ENCODE results near the gene CLDN20. TPM values are rescaled to one million over a fixed set of nuclear protein-coding genes. Genes with fewer than 3 reads are reported as not detected.
"Not testable (repeated sequence)": the region's sequence is repeated elsewhere in the genome, so short reads cannot be mapped to it uniquely, and the experiment has no call there.

Gene CLDN20
- total RNA-seq, 1 donor from 2014 or later: not detected

GRCh38 chr6:155227046-155227445 lies 36.8 kb upstream of the CLDN20 start:
- no peak for DNase-seq (ENCODE audit: low spot score, unreplicated experiment)
- TF ChIP-seq CTCF (IDR thresholded peaks at IDR 0.05; ENCODE audit: unreplicated experiment): no peak
- H3K27ac Mint-ChIP-seq: no peak overlapping the region
- peaks cover 1% of the 10 kb centered on the region for H3K36me3 Mint-ChIP-seq (ENCODE audit: insufficient read depth)
- H3K9me3 Mint-ChIP-seq (ENCODE audit: low read depth): peaks cover 4% of the 10 kb centered on the region
- H3K4me1 Mint-ChIP-seq (ENCODE audit: low read depth): peaks cover 21% of the 10 kb centered on the region
- H3K27me3 Mint-ChIP-seq: no peaks in the 10 kb centered on the region
- H3K4me3 Mint-ChIP-seq (ENCODE audit: low read depth): no peak overlapping the region

DNA sequence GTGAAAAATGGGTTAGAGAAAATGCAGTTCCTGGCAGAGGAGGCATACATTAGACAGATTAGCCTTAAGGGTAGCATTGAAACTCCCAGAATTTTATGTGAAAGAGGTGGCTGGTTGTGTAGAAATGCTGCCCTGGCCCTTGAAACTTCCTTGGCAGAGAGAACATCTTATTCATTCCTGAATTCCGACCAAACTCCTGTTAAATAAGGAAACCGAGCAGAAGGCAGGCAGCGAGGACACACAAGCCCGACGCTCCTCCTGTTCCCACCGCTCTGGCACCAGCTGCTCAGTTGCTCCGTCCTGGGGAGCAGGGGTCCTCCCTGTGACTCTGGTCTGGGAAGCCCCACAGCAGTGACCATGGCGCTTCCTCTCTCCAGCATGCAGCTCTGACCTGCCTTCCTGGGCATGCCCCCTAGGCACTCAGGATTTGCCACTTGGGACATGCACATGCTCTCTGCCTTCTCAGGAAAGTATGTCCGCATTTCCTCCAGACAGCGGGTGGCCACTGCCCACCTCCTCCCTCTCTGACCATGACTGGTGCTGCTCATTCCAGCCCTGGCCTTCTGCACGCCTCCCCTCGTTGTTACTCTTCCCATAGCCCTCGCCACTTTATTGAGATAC lies 35.2 kb upstream of the CLDN20 start:
- Mint-ChIP-seq H3K36me3 (ENCODE audit: insufficient read depth) (peaks cover 1% of the 10 kb centered on the region), H3K4me3 (ENCODE audit: low read depth) (no peak overlapping the region), H3K27ac (peak overlapping the region; percentile 8), H3K4me1 (ENCODE audit: low read depth) (peaks cover 17% of the 10 kb centered on the region), H3K27me3 (no peaks in the 10 kb centered on the region), H3K9me3 (ENCODE audit: low read depth) (peaks cover 4% of the 10 kb centered on the region)
- DNase-seq (ENCODE audit: low spot score, unreplicated experiment): no peak
- TF ChIP-seq CTCF (IDR thresholded peaks at IDR 0.05; ENCODE audit: unreplicated experiment): no peak

- not testable (repeated sequence) for H3K36me3 Mint-ChIP-seq (ENCODE audit: insufficient read depth); H3K27ac Mint-ChIP-seq; H3K4me1 Mint-ChIP-seq (ENCODE audit: low read depth); H3K27me3 Mint-ChIP-seq; H3K9me3 Mint-ChIP-seq (ENCODE audit: low read depth); H3K4me3 Mint-ChIP-seq (ENCODE audit: low read depth); DNase-seq (ENCODE audit: low spot score, unreplicated experiment)
Measured at GRCh38 chr6:155230975-155231374, 32.8 kb upstream of the CLDN20 start.

DNA sequence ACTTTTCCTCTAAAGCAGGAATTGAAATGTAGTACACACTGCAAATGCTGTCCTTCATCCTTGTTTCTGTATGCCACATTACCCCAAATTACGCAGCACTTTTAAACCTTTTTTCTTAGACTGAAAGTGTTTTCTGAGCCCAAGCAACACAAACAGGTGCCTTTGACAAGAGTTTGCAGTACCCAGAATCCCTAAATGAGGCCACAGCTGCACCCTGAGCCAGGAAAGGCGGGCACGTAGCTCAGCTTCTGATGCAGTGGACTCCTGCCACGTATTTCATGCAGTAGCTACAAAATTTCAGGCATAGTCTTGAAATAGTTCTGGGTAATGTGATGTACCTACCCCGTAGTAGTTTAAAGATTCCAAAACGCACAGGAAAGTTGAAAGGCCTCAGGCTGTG lies 31.0 kb upstream of the CLDN20 start:
- Mint-ChIP-seq H3K27ac (no peak overlapping the region), H3K36me3 (ENCODE audit: insufficient read depth) (peaks cover 1% of the 10 kb centered on the region), H3K9me3 (ENCODE audit: low read depth) (peaks cover 4% of the 10 kb centered on the region), H3K27me3 (no peaks in the 10 kb centered on the region), H3K4me1 (ENCODE audit: low read depth) (peaks cover under 1% of the 10 kb centered on the region), H3K4me3 (ENCODE audit: low read depth) (no peak overlapping the region)
- no peak for TF ChIP-seq CTCF (IDR thresholded peaks at IDR 0.05; ENCODE audit: unreplicated experiment)
- DNase-seq (ENCODE audit: low spot score, unreplicated experiment): no peak

DNA sequence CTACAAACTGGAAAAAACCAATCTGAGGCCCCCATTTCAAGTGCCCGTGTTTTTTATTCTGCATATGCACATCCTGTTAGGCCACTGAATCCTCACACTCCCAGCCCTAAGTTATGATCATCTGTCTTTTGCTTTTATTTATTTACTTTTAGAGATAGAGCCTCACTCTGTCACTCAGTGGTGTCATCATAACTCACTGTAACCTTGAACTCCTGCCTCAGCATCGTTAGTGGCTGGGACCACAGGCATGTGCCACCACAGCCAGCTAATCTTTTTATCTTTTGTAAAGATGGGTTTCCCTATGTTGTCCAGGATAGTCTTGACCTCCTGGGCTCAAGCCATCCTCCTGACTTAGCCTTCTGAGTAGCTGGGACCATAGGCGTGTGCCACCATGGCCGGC lies 29.6 kb upstream of the CLDN20 start:
- H3K27ac Mint-ChIP-seq: no peak overlapping the region
- peaks cover 17% of the 10 kb centered on the region for H3K9me3 Mint-ChIP-seq (ENCODE audit: low read depth)
- H3K4me1 Mint-ChIP-seq (ENCODE audit: low read depth): no peaks in the 10 kb centered on the region
- no peak overlapping the region for H3K4me3 Mint-ChIP-seq (ENCODE audit: low read depth)
- TF ChIP-seq CTCF (IDR thresholded peaks at IDR 0.05; ENCODE audit: unreplicated experiment): no peak
- no peak for DNase-seq (ENCODE audit: low spot score, unreplicated experiment)
- no peaks in the 10 kb centered on the region for H3K27me3 Mint-ChIP-seq
- H3K36me3 Mint-ChIP-seq (ENCODE audit: insufficient read depth): peaks cover 4% of the 10 kb centered on the region

- peaks cover 3% of the 10 kb centered on the region for H3K36me3 Mint-ChIP-seq (ENCODE audit: insufficient read depth)
- no peak for TF ChIP-seq CTCF (IDR thresholded peaks at IDR 0.05; ENCODE audit: unreplicated experiment)
- peaks cover 17% of the 10 kb centered on the region for H3K9me3 Mint-ChIP-seq (ENCODE audit: low read depth)
- DNase-seq (ENCODE audit: low spot score, unreplicated experiment): no peak
- no peaks in the 10 kb centered on the region for H3K27me3 Mint-ChIP-seq
- H3K4me3 Mint-ChIP-seq (ENCODE audit: low read depth): no peak overlapping the region
- no peak overlapping the region for H3K27ac Mint-ChIP-seq
- H3K4me1 Mint-ChIP-seq (ENCODE audit: low read depth): no peaks in the 10 kb centered on the region
Measured at GRCh38 chr6:155234687-155235086, 29.1 kb upstream of the CLDN20 start.
